OCI-LY1 (cell line): Measurements from ENCODE around the gene CD93.

Experiments
- CTCF ChIP-seq: fragments of 200-600 bp; sonication (generic), shearing (Covaris generic); IDR thresholded peaks from 2 replicates; pipeline ENCODE4 v1.5.1; 2017; ENCODE audit warnings: mild to moderate bottlenecking, antibody characterized with exemption, low read length, moderate library complexity, mixed read lengths
- EZH2 ChIP-seq: fragments of 200-600 bp; sonication (generic), shearing (Covaris generic); IDR thresholded peaks from 2 replicates; pipeline ENCODE4 v1.8.0; 2017; ENCODE audit warnings: borderline replicate concordance, mixed run types, mild to moderate bottlenecking, antibody characterized with exemption, low read length, moderate library complexity, mixed read lengths

DNA sequence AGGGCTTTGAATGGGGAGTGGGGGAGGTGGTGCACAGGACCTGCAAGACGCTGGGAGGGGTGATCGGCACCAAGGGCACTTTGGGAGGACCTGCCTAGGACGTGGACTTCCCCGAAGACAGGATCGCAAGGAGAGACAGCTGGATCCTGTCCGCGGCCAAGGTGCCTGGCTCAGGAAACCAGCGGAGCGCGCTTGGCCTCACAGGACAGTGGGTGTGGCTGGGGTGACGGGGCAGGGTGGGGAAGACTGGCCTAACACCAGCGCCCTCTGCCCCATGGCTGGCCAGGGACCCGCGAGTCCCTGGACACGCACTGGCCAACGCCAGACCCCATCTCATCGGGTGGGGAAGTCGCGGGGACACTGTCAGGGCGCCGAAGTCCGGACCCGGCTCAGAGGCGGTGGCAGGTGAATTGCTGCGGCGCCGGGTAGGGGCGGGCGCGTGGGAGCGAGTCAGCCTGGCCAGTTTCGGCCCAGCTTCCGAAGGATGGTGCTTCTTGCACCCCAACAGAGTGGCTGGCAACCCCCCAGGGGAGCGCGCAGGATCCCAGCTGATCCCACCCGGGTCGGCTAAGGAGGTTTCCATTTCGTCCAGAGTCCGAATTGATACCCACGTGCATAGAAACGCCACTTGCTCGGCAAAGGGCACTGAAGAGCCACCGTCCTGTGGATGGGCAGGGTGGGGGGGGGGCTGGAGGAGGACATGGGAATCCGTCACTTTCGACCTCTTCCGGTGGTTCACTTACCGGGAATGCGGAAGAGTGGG lies 35.9 kb downstream of the CD93 start:
- TF ChIP-seq CTCF: no peak
- no peak for TF ChIP-seq EZH2
